GM18526 (cell line): ENCODE results near the gene KCNE3.
A peak's percentile ranks its signal among the peaks of the same experiment; 100 is the strongest.

ENCODE experiments used
- POLR2A ChIP-seq: IDR thresholded peaks from 3 replicates; pipeline ENCODE4 v1.6.1; 2011; ENCODE audit not compliant: insufficient read length; ENCODE audit errors: extremely low read depth

KCNE3 gene

GRCh38 chr11:74466916-74467885 lies at the start of gene KCNE3:
KCNE3 (minus strand) TSS chr11:74467549; CDS start chr11:74457563, 9,986 bp downstream.
- no peak for TF ChIP-seq POLR2A

DNA sequence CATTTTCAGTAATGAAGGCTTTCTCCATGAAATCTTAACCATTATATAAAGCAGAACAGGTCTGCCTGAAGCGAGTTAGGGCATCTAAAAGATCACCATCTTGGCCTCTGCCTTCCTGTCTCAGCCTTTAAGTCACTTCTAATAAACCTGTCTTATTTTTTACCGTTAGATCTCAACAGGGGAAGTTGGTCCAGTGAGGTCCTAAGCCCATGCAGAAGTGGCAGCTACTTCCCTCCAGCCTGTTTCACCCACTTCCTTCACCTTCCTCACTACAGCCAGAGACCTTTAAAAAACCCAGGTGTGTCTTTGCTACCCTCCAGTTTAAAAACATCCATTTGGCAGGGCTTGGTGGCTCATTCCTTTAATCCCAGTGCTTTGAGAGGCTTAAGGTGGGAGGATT lies 40.2 kb upstream of the KCNE3 start:
- no peak for TF ChIP-seq POLR2A

DNA sequence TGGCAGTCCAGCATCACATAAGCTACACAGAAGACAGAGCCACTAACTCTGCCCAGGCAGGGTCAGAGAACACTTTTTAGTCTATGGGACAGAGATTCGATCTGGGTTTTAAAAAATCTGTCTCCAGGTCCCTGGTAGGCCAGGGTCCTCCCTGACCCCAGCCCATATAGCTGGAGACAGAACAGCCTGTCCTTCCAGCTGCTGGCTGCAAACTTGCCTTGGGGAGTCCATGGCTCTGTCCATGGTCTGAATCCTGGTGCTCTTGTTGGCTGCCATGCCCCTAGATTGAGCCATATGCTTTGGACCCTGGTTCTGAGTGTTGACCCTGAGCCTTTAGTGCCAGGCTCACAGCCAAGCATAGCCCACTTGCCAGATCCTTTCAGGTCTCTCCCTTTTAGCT lies 39.5 kb upstream of the KCNE3 start:
- no peak for TF ChIP-seq POLR2A

GRCh38 chr11:74505911-74506310 lies 38.6 kb upstream of the KCNE3 start:
- TF ChIP-seq POLR2A: no peak

DNA sequence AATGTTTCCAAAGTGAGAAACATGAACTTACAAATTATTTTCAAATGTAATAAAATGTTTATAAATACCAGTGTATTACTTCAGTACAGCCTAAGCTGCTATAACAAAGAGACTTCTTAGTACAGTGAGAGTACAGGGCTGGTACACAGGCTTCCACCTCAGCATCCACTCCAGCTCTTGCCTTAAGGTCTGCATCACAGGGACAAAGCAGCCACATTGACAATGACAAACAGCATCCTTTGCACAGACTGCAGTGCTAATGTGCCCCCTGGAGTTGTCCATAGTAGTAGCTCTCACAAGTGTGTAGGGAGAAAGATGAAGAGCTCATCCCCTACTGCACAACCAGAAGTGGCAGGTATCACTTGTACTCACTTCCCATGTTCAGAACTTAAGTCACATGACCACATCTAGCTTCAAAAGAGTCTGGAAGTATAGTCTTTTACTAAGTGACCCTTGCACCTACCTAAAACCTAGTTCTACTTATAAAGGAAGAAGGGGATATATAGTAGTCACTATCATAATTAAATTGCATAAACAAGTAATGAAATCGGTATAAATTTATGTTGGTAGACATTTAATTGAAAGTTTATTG lies 36.8 kb upstream of the KCNE3 start:
- TF ChIP-seq POLR2A: no peak

GRCh38 chr11:74494916-74495315 lies 27.6 kb upstream of the KCNE3 start:
- TF ChIP-seq POLR2A: no peak

DNA sequence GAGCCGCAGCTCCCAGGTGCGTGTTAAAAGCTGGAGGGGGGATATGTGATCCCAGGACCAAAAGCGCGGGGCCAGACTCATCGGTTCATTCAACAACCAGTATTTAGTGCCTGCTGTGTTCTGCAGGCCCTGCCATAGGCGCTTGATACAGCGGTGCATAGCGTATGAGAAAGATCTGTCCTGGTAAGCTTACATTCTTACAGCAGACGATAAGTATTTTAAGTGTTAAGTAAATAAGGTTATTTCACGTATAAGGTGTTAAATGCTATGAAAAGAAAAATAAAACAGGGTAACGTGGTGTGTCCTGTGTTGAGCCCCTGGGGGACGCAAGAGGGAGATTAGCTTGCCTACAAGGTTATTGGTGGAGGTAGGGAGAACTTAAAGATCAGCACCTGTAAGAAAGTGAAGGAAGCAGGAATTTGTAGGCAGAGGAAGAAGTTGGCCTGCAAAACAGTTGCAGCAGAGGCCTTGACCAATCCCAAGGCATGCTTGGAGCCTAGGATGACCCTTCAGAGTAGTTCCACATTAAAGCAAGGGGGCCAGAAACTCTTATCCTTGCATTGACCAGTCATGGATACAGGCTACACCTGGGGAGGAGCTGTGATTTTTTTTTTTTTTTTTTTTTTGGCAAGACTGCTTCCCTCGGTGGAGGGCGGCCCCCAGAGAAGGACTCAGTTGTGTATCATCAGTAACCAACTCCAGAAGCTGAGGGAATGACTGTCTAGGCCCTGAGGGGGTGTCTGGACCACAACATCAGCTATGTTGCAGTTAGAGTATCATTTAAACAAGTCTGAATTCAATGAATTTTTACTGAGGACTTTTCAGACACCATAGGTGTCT lies 26.7 kb upstream of the KCNE3 start:
- TF ChIP-seq POLR2A: no peak

GRCh38 chr11:74492974-74493790 lies 25.8 kb upstream of the KCNE3 start, which contains the start of gene LIPT2:
LIPT2 (minus strand) TSS chr11:74493724; CDS start chr11:74493703, 21 bp downstream.
- TF ChIP-seq POLR2A: peak; percentile 80

DNA sequence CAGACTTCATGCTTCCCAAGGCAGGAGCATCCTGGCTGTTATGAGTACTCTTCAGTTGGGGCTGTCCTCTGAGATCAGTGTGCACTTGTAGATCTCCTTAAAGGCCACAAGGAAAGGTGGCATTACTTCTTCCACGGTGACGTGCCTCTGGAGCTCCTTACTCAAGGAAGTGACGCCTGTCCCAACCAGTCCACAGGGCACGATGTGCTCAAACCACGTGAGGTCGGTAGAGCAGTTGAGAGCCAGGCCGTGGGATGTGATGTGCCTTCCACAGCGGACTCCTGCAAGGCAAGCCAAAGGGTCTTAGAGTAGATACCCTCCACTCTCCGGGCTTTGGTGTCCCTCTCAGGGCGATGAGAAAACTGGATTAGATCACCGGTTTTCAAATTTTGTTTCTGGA lies 24.7 kb upstream of the KCNE3 start:
- no peak for TF ChIP-seq POLR2A

DNA sequence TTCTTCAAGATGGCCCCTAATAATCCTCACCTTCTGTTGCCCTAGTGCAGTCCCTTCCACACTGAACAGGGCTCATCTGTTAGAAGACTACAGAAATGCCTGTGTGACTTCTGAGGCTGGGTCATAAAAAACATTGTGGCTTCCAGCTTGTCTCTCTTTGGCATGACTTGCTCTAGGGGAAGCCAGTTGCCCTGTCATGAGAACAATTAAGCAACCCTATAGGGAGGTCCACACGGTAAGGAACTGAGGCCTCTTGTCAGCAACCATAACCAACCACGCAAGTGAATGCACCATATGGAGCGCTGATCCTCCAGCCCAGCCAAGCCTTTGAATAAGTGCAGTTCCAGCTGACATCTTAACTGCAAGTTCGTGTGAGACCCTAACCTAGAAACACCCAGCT lies 23.6 kb upstream of the KCNE3 start:
- no peak for TF ChIP-seq POLR2A

- no peak for TF ChIP-seq POLR2A
Measured at GRCh38 chr11:74487875-74488274, 20.5 kb upstream of the KCNE3 start.

- no peak for TF ChIP-seq POLR2A
Measured at GRCh38 chr11:74485868-74486267, 18.5 kb upstream of the KCNE3 start.

GRCh38 chr11:74480688-74481417 lies 13.5 kb upstream of the KCNE3 start:
- no peak for TF ChIP-seq POLR2A

DNA sequence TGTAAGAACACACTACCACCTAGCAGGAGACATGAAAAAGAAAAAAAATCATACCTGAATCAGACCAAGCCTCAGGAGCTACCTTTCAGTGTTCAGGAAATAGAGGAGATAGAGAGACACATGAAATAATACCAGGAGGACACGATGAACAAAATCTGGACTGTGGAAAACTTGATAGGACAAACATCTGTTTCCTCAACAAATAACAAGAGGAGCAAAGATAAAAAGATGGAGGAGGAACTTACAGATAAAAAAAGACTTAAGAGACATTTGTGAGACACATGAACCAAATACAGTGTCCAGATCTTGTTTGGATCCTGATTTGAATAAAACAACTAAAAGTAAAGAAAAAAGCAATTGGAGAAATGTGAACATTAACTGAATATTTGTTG lies 12.4 kb upstream of the KCNE3 start:
- TF ChIP-seq POLR2A: no peak
